ENCODE measurements around the gene TBX1.

DNA sequence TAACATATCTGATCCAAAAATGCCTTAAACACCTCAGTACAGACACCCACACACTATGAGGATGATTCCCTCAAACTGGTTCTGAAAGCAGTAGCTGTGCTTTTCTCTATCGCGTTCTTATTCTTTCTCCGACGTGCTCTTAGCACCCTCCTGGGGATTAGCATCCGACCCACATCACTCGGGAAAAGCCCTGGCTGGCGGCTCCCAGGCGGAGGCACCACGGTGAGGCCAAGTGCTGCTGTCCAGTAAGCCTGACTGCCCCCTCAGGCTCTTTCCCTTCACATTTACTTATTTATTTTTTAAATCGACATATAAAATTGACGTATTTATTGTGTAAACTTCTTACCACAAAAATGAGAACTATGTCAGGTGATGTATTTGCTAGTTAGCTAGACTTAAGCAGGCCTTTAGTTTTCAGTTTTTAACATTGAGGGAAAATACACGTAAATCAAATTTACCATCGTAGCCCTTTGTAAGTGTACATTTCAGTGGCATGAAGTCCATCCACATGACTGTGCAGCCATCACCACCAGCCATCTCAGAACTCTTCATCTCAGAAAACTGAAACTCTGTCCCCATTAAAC, 19.2 kb downstream of the TBX1 start:
- TF ChIP-seq, protein P1, sequence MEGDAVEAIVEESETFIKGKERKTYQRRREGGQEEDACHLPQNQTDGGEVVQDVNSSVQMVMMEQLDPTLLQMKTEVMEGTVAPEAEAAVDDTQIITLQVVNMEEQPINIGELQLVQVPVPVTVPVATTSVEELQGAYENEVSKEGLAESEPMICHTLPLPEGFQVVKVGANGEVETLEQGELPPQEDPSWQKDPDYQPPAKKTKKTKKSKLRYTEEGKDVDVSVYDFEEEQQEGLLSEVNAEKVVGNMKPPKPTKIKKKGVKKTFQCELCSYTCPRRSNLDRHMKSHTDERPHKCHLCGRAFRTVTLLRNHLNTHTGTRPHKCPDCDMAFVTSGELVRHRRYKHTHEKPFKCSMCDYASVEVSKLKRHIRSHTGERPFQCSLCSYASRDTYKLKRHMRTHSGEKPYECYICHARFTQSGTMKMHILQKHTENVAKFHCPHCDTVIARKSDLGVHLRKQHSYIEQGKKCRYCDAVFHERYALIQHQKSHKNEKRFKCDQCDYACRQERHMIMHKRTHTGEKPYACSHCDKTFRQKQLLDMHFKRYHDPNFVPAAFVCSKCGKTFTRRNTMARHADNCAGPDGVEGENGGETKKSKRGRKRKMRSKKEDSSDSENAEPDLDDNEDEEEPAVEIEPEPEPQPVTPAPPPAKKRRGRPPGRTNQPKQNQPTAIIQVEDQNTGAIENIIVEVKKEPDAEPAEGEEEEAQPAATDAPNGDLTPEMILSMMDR (conservative IDR thresholded peaks at IDR 0.05), result no peak
- TF ChIP-seq ZFX (IDR thresholded peaks at IDR 0.05), result no peak
